H9 (cell line): Measurements from ENCODE around the gene SLC26A6. TPM values are rescaled to one million over a fixed set of nuclear protein-coding genes. Genes with fewer than 3 reads are reported as not detected.
A peak's percentile ranks its signal among the peaks of the same experiment; 100 is the strongest.

ENCODE experiments used
- DNase-seq: peaks from one replicate; pipeline ENCODE4 v3.0.0-alpha.2; 2017
- H2AFZ ChIP-seq: one replicate; pipeline ENCODE4 v1.6.1; 2013; ENCODE audit warnings: mild to moderate bottlenecking, low read length, control low read depth, moderate library complexity
- H2AK5ac ChIP-seq: 2 replicates; pipeline ENCODE4 v1.6.1; 2013; ENCODE audit warnings: low read length, control low read depth, mixed read lengths; ENCODE audit not compliant: insufficient read length
- H2BK120ac ChIP-seq: one replicate; pipeline ENCODE4 v1.6.1; 2013; ENCODE audit warnings: low read depth, mild to moderate bottlenecking, low read length, control low read depth, inconsistent platforms; ENCODE audit not compliant: poor library complexity, severe bottlenecking
- H2BK12ac ChIP-seq: 2 replicates; pipeline ENCODE4 v1.6.1; 2013; ENCODE audit warnings: low read length, control low read depth, mixed read lengths, low read depth; ENCODE audit not compliant: insufficient read length
- H2BK15ac ChIP-seq: 2 replicates; pipeline ENCODE4 v1.6.1; 2013; ENCODE audit warnings: low read depth, low read length, control low read depth
- H2BK20ac ChIP-seq: one replicate; pipeline ENCODE4 v1.6.1; 2013; ENCODE audit warnings: low read depth, mild to moderate bottlenecking, low read length, control low read depth, inconsistent platforms; ENCODE audit not compliant: poor library complexity, severe bottlenecking
- H2BK5ac ChIP-seq: 2 replicates; pipeline ENCODE4 v1.6.1; 2013; ENCODE audit warnings: low read length, control low read depth, mixed read lengths; ENCODE audit not compliant: insufficient read length
- H3K14ac ChIP-seq: 2 replicates; pipeline ENCODE4 v1.6.1; 2013; ENCODE audit warnings: low read length, control low read depth; ENCODE audit not compliant: insufficient read depth
- H3K18ac ChIP-seq: 2 replicates; pipeline ENCODE4 v1.6.1; 2013; ENCODE audit warnings: low read depth, mild to moderate bottlenecking, mixed read lengths, low read length, control low read depth; ENCODE audit not compliant: insufficient read length
- H3K23ac ChIP-seq: 2 replicates; pipeline ENCODE4 v1.6.1; 2013; ENCODE audit warnings: low read length, control low read depth, mixed read lengths, low read depth; ENCODE audit not compliant: insufficient read length
- H3K23me2 ChIP-seq: 2 replicates; pipeline ENCODE4 v1.6.1; 2013; ENCODE audit warnings: low read depth, mild to moderate bottlenecking, mixed read lengths, low read length, control low read depth; ENCODE audit not compliant: insufficient read length, poor library complexity, severe bottlenecking
- H3K27ac ChIP-seq: 2 replicates; pipeline ENCODE4 v1.5.1; 2013; ENCODE audit warnings: low read length, control low read depth, mixed read lengths, low read depth; ENCODE audit not compliant: insufficient read length
- H3K27me3 ChIP-seq: 2 replicates; pipeline ENCODE4 v1.6.1; 2013; ENCODE audit warnings: low read length, control low read depth, inconsistent platforms; ENCODE audit not compliant: insufficient read depth
- H3K4ac ChIP-seq: 2 replicates; pipeline ENCODE4 v1.6.1; 2013; ENCODE audit warnings: low read depth, mild to moderate bottlenecking, control low read depth, inconsistent platforms, low read length, moderate library complexity
- H3K4me1 ChIP-seq: 2 replicates; pipeline ENCODE4 v1.6.1; 2013; ENCODE audit warnings: low read length, control low read depth, inconsistent platforms; ENCODE audit not compliant: insufficient read depth
- H3K4me2 ChIP-seq: 2 replicates; pipeline ENCODE4 v1.6.1; 2013; ENCODE audit warnings: low read length, control low read depth, mixed read lengths; ENCODE audit not compliant: insufficient read length, insufficient read depth
- H3K56ac ChIP-seq: 2 replicates; pipeline ENCODE4 v1.6.1; 2013; ENCODE audit warnings: low read depth, mild to moderate bottlenecking, mixed read lengths, low read length, control low read depth; ENCODE audit not compliant: insufficient read length
- H3K79me1 ChIP-seq: 2 replicates; pipeline ENCODE4 v1.6.1; 2013; ENCODE audit warnings: low read depth, mild to moderate bottlenecking, moderate library complexity, low read length, control low read depth, inconsistent platforms; ENCODE audit not compliant: insufficient read depth, poor library complexity, severe bottlenecking
- H3K79me2 ChIP-seq: 2 replicates; pipeline ENCODE4 v1.6.1; 2013; ENCODE audit warnings: low read length, control low read depth, inconsistent platforms; ENCODE audit not compliant: insufficient read depth
- H3K9ac ChIP-seq: 2 replicates; pipeline ENCODE4 v1.6.1; 2013; ENCODE audit warnings: low read length, control low read depth, mixed read lengths; ENCODE audit not compliant: insufficient read length; ENCODE audit errors: extremely low read depth
- H3K9me3 ChIP-seq: one replicate; pipeline ENCODE4 v1.6.1; 2013; ENCODE audit warnings: low read depth, low read length, inconsistent platforms; ENCODE audit not compliant: control insufficient read depth
- H3T11ph ChIP-seq: one replicate; pipeline ENCODE4 v1.6.1; 2013; ENCODE audit warnings: mild to moderate bottlenecking, low read length, control low read depth, inconsistent platforms
- H4K20me1 ChIP-seq: one replicate; pipeline ENCODE4 v1.6.1; 2013; ENCODE audit not compliant: control insufficient read depth, insufficient read length, insufficient read depth
- H4K5ac ChIP-seq: 2 replicates; pipeline ENCODE4 v1.6.1; 2013; ENCODE audit warnings: low read depth, mild to moderate bottlenecking, mixed read lengths, low read length, control low read depth; ENCODE audit not compliant: insufficient read length
- H4K8ac ChIP-seq: replicated peaks from 2 replicates; pipeline ENCODE4 v1.6.1; 2013; ENCODE audit warnings: low read length, control low read depth, mixed read lengths, low read depth; ENCODE audit not compliant: insufficient read length
- H4K91ac ChIP-seq: 2 replicates; pipeline ENCODE4 v1.6.1; 2013; ENCODE audit warnings: low read depth, mild to moderate bottlenecking, moderate library complexity, mixed read lengths, low read length, control low read depth; ENCODE audit not compliant: insufficient read length
- H3K27ac Mint-ChIP-seq, 3 experiments: 2 replicates in 2 of 3; 3 replicates in 1 of 3; pipeline ENCODE4 v1.8.0; 2020 to 2021; ENCODE audit warnings: mixed read lengths in 3 of 3, mild to moderate bottlenecking in 1 of 3, moderate library complexity in 1 of 3
- H3K27me3 Mint-ChIP-seq: 2 replicates; pipeline ENCODE4 v1.8.0; 2021; ENCODE audit warnings: low read depth, mild to moderate bottlenecking, moderate library complexity, mixed read lengths
- H3K36me3 Mint-ChIP-seq, 3 experiments: 2 replicates in 2 of 3; 3 replicates in 1 of 3; pipeline ENCODE4 v1.8.0; 2020 to 2021; ENCODE audit warnings: low read depth in 3 of 3, mixed read lengths in 3 of 3; ENCODE audit not compliant: insufficient read depth in 1 of 3
- H3K4me1 Mint-ChIP-seq, 2 experiments: 2 replicates each; pipeline ENCODE4 v1.8.0; 2020; ENCODE audit warnings: mixed read lengths in 2 of 2
- H3K4me3 Mint-ChIP-seq, 2 experiments: 2 replicates in 1 of 2; 3 replicates in 1 of 2; pipeline ENCODE4 v1.8.0; 2020 to 2021; ENCODE audit warnings: mild to moderate bottlenecking in 2 of 2, mixed read lengths in 2 of 2, moderate library complexity in 1 of 2
- H3K9me3 Mint-ChIP-seq, 2 experiments: 2 replicates in 1 of 2; 3 replicates in 1 of 2; pipeline ENCODE4 v1.8.0; 2020; ENCODE audit warnings: mild to moderate bottlenecking in 2 of 2, mixed read lengths in 2 of 2, moderate library complexity in 1 of 2
- CTCF ChIP-seq: fragments of 200-600 bp; sonication (generic); conservative IDR thresholded peaks from 3 replicates; pipeline ENCODE4 v1.8.0; 2021; ENCODE audit warnings: antibody characterized with exemption, mild to moderate bottlenecking
- WGBS: extraction: QIAGEN DNeasy Blood & Tissue Kit; methylation state at CpG from one replicate; pipeline ENCODE4 v1.1.7; 2013; ENCODE audit warnings: missing lambda C conversion rate, low lambda C conversion rate, mixed read lengths; ENCODE audit not compliant: insufficient read length; ENCODE audit errors: extremely low coverage; 5-methylcytosine and 5-hydroxymethylcytosine counted together
- total RNA-seq: library from RNA; stranded (reverse); gene quantifications from 2 replicates; pipeline ENCODE4 v1.2.1, GENCODE V29; 2021

The SLC26A6 gene
- total RNA-seq, 1 experiment from 2014 or later: 61.3 TPM

GRCh38 chr3:48607519-48607918 is 27.7 kb downstream of the SLC26A6 start:
- peaks cover 12% of the 10 kb centered on the region in 2 experiments for H3K4me1 Mint-ChIP-seq
- no peaks in the 10 kb centered on the region for H3K27me3 Mint-ChIP-seq

More at GRCh38 chr3:48607519-48607918, 27.7 kb downstream of the SLC26A6 start:
- Histone ChIP-seq H3K27me3 (no peaks in the 10 kb centered on the region), H3K18ac (no peak overlapping the region), H3K14ac (no peak overlapping the region), H2BK5ac (no peak overlapping the region), H3K4me2 (no peak overlapping the region), H3K27ac (no peak overlapping the region), H2BK120ac (no peak overlapping the region), H3K23ac (no peak overlapping the region), H4K5ac (no peak overlapping the region), H3K23me2 (peaks cover 3% of the 10 kb centered on the region), H2BK12ac (no peak overlapping the region), H3K56ac (no peak overlapping the region), H3K9ac (no peak overlapping the region), H2BK20ac (no peak overlapping the region), H3T11ph (no peak overlapping the region), H3K79me1 (no peaks in the 10 kb centered on the region), H3K4me1 (no peaks in the 10 kb centered on the region), H4K20me1 (no peaks in the 10 kb centered on the region), H4K8ac (no peak overlapping the region), H4K91ac (no peak overlapping the region), H2BK15ac (no peak overlapping the region), H2AFZ (no peak overlapping the region), H3K79me2 (peaks cover 6% of the 10 kb centered on the region; the same call in 1 of the 2 replicates), H2AK5ac (no peak overlapping the region), H3K4ac (no peak overlapping the region), H3K9me3 (no peaks in the 10 kb centered on the region)
- Mint-ChIP-seq H3K9me3 (no peaks in the 10 kb centered on the region), H3K36me3 (peaks cover 38 to 60% (median 58%) of the 10 kb centered on the region in 3 experiments), H3K4me3 (peak overlapping the region in 1 of 2 experiments; percentile 42; a peak in 1 of 5 replicates), H3K27ac (no peak overlapping the region)
- no CpG with 5 or more reads among the region's 5 CpGs for WGBS
- no peak for TF ChIP-seq CTCF
- no peak for DNase-seq
